Left ventricle myocardium inferior (tissue), 1 donor: ENCODE measurements around the gene PRKD1. TPM values are rescaled to one million over a fixed set of nuclear protein-coding genes. Genes with fewer than 3 reads are reported as not detected.

Source experiments
- DNase-seq: peaks from one replicate; pipeline ENCODE4 v3.0.0-alpha.2; 2020
- H3K27ac ChIP-seq: fragments of 200-600 bp; replicated peaks from 2 replicates; pipeline ENCODE4 v1.8.0; 2021
- H3K27me3 ChIP-seq: fragments of 200-600 bp; 2 replicates; pipeline ENCODE4 v1.8.0; 2021; ENCODE audit warnings: low read depth
- H3K36me3 ChIP-seq: fragments of 200-600 bp; 2 replicates; pipeline ENCODE4 v1.8.0; 2021
- H3K4me1 ChIP-seq: fragments of 200-600 bp; 2 replicates; pipeline ENCODE4 v1.8.0; 2021
- H3K4me3 ChIP-seq: fragments of 200-600 bp; 2 replicates; pipeline ENCODE4 v1.8.0; 2021; ENCODE audit warnings: mild to moderate bottlenecking, moderate library complexity
- H3K9me3 ChIP-seq: fragments of 200-600 bp; replicated peaks from 2 replicates; pipeline ENCODE4 v1.8.0; 2021
- intact Hi-C: fragments of 100-400 bp; cut with micrococcal nuclease; formaldehyde crosslinking; loops from one replicate; pipeline ENCODE4 v1.11.0; 2022
- total RNA-seq: library from RNA; stranded (reverse); fragmentation: NEBNext Ultra II Directional; extraction: Animal tissue kit (Norgen Biotek cat#: 25700); gene quantifications from one replicate; pipeline ENCODE4 v1.2.1, GENCODE V29; 2021
- TF ChIP-seq, protein P1 (sequence below): fragments of 200-600 bp; IDR thresholded peaks from 2 replicates; pipeline ENCODE4 v1.8.0; 2021; ENCODE audit warnings: antibody characterized with exemption, mild to moderate bottlenecking, borderline replicate concordance
- donor health status: DM: no; HTN: yes; CAD: no; lungs with severe emphysema.

PRKD1 gene
- total RNA-seq, 1 donor from 2014 or later: 3.1 TPM

DNA sequence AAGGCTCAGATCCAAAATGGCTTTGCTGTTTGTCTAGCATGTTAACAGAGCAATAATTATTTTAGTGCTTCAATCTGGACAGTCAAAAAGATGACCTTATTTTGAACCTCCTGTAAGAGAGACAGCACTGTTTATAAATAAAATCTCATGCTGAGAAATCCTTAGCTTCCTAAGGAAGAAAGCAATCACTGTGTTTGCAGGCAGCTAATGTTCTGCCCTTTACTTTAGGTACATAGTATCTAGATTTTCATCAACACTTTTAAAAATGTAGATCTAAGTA lies 105.3 kb downstream of the PRKD1 start:
- no peaks in the 10 kb centered on the region for H3K36me3 ChIP-seq
- TF ChIP-seq, protein P1, sequence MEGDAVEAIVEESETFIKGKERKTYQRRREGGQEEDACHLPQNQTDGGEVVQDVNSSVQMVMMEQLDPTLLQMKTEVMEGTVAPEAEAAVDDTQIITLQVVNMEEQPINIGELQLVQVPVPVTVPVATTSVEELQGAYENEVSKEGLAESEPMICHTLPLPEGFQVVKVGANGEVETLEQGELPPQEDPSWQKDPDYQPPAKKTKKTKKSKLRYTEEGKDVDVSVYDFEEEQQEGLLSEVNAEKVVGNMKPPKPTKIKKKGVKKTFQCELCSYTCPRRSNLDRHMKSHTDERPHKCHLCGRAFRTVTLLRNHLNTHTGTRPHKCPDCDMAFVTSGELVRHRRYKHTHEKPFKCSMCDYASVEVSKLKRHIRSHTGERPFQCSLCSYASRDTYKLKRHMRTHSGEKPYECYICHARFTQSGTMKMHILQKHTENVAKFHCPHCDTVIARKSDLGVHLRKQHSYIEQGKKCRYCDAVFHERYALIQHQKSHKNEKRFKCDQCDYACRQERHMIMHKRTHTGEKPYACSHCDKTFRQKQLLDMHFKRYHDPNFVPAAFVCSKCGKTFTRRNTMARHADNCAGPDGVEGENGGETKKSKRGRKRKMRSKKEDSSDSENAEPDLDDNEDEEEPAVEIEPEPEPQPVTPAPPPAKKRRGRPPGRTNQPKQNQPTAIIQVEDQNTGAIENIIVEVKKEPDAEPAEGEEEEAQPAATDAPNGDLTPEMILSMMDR: no peak
- H3K4me3 ChIP-seq: no peak overlapping the region
- no peaks in the 10 kb centered on the region for H3K27me3 ChIP-seq
- DNase-seq: no peak
- no peaks in the 10 kb centered on the region for H3K9me3 ChIP-seq
- H3K4me1 ChIP-seq: peaks cover 39% of the 10 kb centered on the region
- H3K27ac ChIP-seq: peak overlapping the region; percentile 38
- intact Hi-C loops: no loop called here

DNA sequence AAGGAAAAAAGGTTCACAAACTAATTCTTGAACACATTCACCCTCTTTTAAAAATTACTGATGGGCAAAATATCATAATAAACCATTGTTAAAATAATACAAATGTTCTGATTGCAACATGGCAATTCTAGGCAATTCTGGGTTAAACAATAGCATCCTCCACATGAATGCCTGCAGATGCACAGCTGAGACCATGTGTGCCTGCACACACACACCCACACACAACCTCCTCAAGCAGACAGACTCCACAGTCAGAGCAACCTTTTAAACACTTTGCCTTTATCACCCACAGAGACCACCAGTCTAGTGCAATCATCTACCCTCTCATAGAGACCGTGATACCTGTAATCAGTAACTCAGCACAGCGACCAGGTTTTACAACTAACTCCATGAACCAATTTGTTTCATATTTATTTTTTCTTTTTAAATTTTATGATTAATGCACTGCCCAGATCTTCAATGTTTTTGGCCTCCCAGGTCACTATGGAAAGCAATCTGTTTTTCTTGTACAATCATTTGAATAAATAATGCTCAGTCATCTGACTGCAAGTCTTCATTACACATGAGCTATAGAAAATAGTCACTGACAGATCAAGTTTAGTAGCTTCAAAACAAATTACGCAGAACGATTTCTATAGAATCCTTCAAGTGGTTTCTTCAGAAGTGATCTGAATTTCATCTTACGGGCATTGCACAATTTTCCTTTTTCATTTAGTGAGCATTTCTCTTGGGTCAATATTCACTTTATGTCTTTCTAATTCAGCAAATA lies 105.8 kb downstream of the PRKD1 start:
- Histone ChIP-seq H3K4me1 (peaks cover 40% of the 10 kb centered on the region), H3K27me3 (no peaks in the 10 kb centered on the region), H3K9me3 (no peaks in the 10 kb centered on the region), H3K27ac (peak overlapping the region; percentile 38), H3K4me3 (no peak overlapping the region), H3K36me3 (no peaks in the 10 kb centered on the region)
- TF ChIP-seq, protein P1: no peak
- intact Hi-C loops: no loop called here
- DNase-seq: no peak

DNA sequence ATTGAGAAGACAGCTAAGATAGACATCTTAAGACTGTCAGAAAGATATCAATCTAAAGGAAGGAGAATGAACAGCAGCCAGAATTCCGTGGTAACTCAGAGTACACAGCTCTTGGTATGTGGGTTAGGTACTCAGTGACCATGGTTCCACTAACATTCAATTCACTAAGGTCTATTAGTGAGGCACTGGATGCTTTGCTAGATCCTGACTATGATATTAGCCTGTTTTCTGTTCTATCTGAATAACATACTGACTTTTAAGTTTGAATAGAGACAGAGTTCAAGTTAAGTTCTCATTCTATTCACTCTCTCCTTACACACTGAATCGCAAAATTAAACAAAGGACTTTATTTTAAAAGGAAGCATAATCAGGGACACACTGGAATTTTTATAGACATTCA lies 106.4 kb downstream of the PRKD1 start:
- intact Hi-C loops: no loop called here
- Histone ChIP-seq H3K4me1 (peaks cover 40% of the 10 kb centered on the region), H3K36me3 (no peaks in the 10 kb centered on the region), H3K4me3 (no peak overlapping the region), H3K27ac (no peak overlapping the region), H3K9me3 (no peaks in the 10 kb centered on the region), H3K27me3 (no peaks in the 10 kb centered on the region)
- DNase-seq: no peak
- TF ChIP-seq, protein P1: no peak

DNA sequence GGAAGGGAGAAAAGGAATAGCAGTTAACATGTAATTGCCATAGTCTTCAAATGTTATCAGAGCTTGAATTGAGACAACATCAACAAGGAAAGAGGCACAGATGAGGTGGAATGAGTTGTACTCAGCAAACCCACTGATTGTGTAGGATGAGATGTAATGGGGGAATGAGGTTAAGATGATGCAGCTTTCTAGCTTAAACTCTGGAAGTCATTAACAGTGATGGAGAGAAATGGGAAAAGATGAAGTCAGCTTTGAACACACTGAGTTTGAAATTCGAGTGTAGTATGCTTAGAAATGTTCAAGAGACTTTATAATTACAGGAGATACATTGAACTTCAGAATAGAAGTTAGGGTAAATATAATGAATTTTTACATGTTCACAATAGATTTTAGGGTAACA lies 106.9 kb downstream of the PRKD1 start:
- H3K27ac ChIP-seq: no peak overlapping the region
- DNase-seq: no peak
- H3K27me3 ChIP-seq: no peaks in the 10 kb centered on the region
- H3K36me3 ChIP-seq: no peaks in the 10 kb centered on the region
- peaks cover 40% of the 10 kb centered on the region for H3K4me1 ChIP-seq
- no peaks in the 10 kb centered on the region for H3K9me3 ChIP-seq
- intact Hi-C loops: no loop called here
- H3K4me3 ChIP-seq: no peak overlapping the region
- TF ChIP-seq, protein P1: no peak

GRCh38 chr14:29817767-29818405 lies 109.8 kb downstream of the PRKD1 start:
- Histone ChIP-seq H3K4me1 (peaks cover 41% of the 10 kb centered on the region), H3K27ac (no peak overlapping the region), H3K36me3 (no peaks in the 10 kb centered on the region), H3K4me3 (no peak overlapping the region), H3K9me3 (no peaks in the 10 kb centered on the region), H3K27me3 (no peaks in the 10 kb centered on the region)
- no peak for DNase-seq
- TF ChIP-seq, protein P1: no peak
- intact Hi-C loops: no loop called here
